ENCODE measurements around the gene IER5L. TPM values are rescaled to one million over a fixed set of nuclear protein-coding genes. Genes with fewer than 3 reads are reported as not detected.

The IER5L gene
- total RNA-seq, 1 experiment from 2014 or later = 4.6 TPM

DNA sequence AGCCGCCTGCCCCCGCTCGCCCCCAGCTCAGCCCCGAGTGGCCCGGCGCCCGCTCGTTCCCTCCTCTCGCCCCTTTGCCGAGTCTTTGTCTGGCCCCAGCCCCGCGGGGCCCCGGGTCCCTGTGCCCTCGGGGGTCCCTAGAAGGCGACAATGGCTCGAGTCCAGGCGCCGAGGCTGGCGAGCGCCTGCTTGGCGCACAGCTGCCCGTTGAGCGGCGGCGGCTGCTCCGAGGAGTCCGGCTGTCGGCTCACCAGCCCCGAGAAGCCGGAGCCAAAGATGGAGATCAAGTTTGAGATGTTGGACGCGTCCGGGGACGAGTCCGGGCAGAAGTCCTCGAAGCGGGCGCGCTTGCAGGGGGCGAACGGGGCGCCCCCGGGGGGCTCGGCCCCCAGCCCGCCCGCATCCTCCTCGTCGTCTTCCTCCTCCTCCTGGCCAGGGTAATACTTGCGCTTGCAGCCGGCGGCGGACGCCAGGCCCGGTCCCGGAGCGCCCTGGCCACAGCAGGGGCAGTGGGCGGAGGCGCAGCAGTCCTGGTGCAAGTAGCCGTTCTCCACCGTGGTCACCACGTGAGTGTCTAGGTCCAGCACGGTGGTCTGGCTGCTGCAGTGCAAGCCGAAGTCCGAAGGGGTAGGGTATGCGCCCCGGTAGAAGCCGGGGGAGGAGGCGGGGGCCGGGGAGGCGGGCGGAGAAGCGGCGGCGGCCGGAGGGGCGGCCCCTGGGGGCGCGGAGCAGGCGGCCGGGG, 1.2 kb downstream of the IER5L start:
- ChIA-PET CTCF (interaction anchor here (1.1 to 18.6 kb wide), 8 partner anchors 10 to 448 kb away, joined by 3 to 345 read pairs (median 25); partner anchors contain the start of gene NTMT1), POLR2A (interaction anchor here (0.9 to 3.4 kb wide), 8 partner anchors 10 to 420 kb away, joined by 5 to 19 read pairs (median 9); no protein-coding TSS in a partner anchor)
- Mint-ChIP-seq H3K4me1 (peaks cover 15% of the 10 kb centered on the region), H3K9me3 (no peaks in the 10 kb centered on the region), H3K4me3 (peak overlapping the region; percentile 83), H3K36me3 (no peaks in the 10 kb centered on the region), H3K27me3 (ENCODE audit: low read depth) (peaks cover 82% of the 10 kb centered on the region), H3K27ac (no peak overlapping the region)
- TF ChIP-seq ZNF416 (CRISPR knock-in tag; IDR thresholded peaks at IDR 0.05) = no peak
- TF ChIP-seq, protein P1, sequence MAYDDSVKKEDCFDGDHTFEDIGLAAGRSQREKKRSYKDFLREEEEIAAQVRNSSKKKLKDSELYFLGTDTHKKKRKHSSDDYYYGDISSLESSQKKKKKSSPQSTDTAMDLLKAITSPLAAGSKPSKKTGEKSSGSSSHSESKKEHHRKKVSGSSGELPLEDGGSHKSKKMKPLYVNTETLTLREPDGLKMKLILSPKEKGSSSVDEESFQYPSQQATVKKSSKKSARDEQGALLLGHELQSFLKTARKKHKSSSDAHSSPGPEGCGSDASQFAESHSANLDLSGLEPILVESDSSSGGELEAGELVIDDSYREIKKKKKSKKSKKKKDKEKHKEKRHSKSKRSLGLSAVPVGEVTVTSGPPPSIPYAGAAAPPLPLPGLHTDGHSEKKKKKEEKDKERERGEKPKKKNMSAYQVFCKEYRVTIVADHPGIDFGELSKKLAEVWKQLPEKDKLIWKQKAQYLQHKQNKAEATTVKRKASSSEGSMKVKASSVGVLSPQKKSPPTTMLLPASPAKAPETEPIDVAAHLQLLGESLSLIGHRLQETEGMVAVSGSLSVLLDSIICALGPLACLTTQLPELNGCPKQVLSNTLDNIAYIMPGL (CRISPR knock-in tag; IDR thresholded peaks at IDR 0.05) = peak; percentile 50; the same call in 1 of the 2 replicates
- TF ChIP-seq, protein P2, sequence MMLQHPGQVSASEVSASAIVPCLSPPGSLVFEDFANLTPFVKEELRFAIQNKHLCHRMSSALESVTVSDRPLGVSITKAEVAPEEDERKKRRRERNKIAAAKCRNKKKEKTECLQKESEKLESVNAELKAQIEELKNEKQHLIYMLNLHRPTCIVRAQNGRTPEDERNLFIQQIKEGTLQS (CRISPR knock-in tag; conservative IDR thresholded peaks at IDR 0.05) = no peak
- no peak for TF ChIP-seq GRHL2 (CRISPR knock-in tag; IDR thresholded peaks at IDR 0.05; ENCODE audit: insufficient replicate concordance, severe bottlenecking)
- TF ChIP-seq TEAD4 (CRISPR knock-in tag; IDR thresholded peaks at IDR 0.05) = no peak
- no peak for TF ChIP-seq RORB (CRISPR knock-in tag; IDR thresholded peaks at IDR 0.05)
- no peak for TF ChIP-seq SMAD4 (CRISPR knock-in tag; IDR thresholded peaks at IDR 0.05)
- 0 out of 2 replicates have a peak, but pooled peaks have one; percentile 15 for TF ChIP-seq TEAD1 (CRISPR knock-in tag; IDR thresholded peaks at IDR 0.05)
- ATAC-seq (no peak), DNase-seq (ENCODE audit: low spot score) (peak; percentile 41)

DNA sequence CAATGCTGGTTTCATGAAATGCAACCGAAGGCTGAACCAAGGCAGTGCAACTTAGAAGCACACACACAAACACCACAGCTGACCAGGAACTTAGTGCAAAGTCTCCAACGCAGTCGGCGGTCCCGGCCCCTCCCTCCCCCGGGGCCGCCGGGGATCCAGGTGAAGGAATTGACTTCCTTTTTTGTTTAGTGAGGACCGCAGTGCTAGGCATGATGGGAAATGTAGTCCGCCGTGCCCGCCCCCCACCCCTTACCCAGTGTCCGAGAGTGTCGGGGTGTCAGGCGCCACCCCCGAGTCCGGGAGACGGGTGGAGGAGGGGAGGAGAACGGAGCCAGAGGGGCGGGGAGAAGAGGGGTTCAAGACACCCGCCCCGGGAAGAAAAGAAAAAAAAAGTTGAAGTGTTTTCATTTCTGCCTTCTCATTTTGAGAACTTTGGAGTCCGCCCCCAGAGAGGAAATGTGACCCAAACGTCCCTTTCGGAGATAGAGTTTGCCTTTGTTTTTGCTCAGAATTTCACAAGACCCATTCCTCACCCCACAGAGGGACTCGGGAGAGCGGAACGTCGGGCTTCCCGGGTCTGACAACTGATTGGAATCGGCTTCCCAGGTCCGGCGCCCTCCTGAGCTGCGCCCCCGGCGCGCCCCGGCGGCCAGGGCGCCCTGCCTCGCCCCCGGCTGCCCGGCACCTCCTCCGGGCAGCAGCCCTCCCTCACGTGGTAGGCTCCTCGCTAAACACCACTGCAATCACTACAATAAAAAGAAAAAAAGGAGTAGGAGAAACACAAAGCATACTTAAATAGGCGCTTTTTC, 2.0 kb downstream of the IER5L start:
- Mint-ChIP-seq H3K9me3 (no peaks in the 10 kb centered on the region), H3K4me3 (peak overlapping the region; percentile 83), H3K36me3 (no peaks in the 10 kb centered on the region), H3K27me3 (ENCODE audit: low read depth) (peaks cover 82% of the 10 kb centered on the region), H3K4me1 (peaks cover 15% of the 10 kb centered on the region), H3K27ac (peak overlapping the region; percentile 45)
- DNase-seq (ENCODE audit: low spot score) (peak; percentile 86), ATAC-seq (peak; percentile 1)
- CTCF ChIA-PET = interaction anchor here (1.1 to 18.6 kb wide), 5 partner anchors 36 to 448 kb away, joined by 4 to 345 read pairs (median 20); no protein-coding TSS in a partner anchor
- POLR2A ChIA-PET = interaction anchor here (2.1 to 3.4 kb wide), 2 partner anchors 9 to 381 kb away, joined by 5 to 16 read pairs; no protein-coding TSS in a partner anchor
- 0 out of 2 replicates have a peak, but pooled peaks have one; percentile 42 for TF ChIP-seq FOXK1 (CRISPR knock-in tag; IDR thresholded peaks at IDR 0.05)
- TF ChIP-seq GABPB1 (CRISPR knock-in tag; IDR thresholded peaks at IDR 0.05) = peak; percentile 28; the same call in 1 of the 2 replicates
- no peak for TF ChIP-seq MXD4 (CRISPR knock-in tag; IDR thresholded peaks at IDR 0.05; ENCODE audit: borderline replicate concordance)

DNA sequence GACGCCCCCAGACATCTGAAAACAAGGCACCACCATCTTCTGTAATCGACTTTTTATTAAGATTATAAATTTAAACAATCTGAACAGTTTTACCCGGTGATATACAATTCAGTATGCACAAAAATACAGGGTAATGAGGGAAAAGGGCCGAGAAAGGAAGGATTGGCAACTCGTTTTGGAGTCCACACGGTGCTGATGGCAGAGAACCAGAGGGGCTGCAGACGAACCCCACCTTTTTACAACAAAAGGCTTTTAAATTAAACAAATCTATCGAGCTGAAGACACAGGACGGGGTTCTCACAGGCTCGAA, 2.6 kb downstream of the IER5L start:
- Mint-ChIP-seq H3K4me1 (peaks cover 15% of the 10 kb centered on the region), H3K27me3 (ENCODE audit: low read depth) (peaks cover 80% of the 10 kb centered on the region), H3K36me3 (no peaks in the 10 kb centered on the region), H3K27ac (peak overlapping the region; percentile 45), H3K4me3 (peak overlapping the region; percentile 83), H3K9me3 (no peaks in the 10 kb centered on the region)
- POLR2A ChIA-PET = interaction anchor here (0.8 to 3.4 kb wide), 4 partner anchors 8 to 320 kb away, joined by 3 to 16 read pairs (median 5); no protein-coding TSS in a partner anchor
- ATAC-seq (no peak), DNase-seq (ENCODE audit: low spot score) (no peak)
- CTCF ChIA-PET = interaction anchor here (0.8 to 18.6 kb wide), 23 partner anchors 9 to 449 kb away, joined by 3 to 345 read pairs (median 9); partner anchors contain the start of genes C9orf50, ENDOG and NTMT1
- TF ChIP-seq CREB1 (CRISPR knock-in tag; IDR thresholded peaks at IDR 0.05) (no peak), ZBTB21 (CRISPR knock-in tag; IDR thresholded peaks at IDR 0.05; ENCODE audit: borderline replicate concordance) (no peak), ELF4 (CRISPR knock-in tag; IDR thresholded peaks at IDR 0.05; ENCODE audit: low read depth) (no peak), NFYB (CRISPR knock-in tag; conservative IDR thresholded peaks at IDR 0.05; ENCODE audit: low read depth) (no peak)
- TF ChIP-seq, protein P3, sequence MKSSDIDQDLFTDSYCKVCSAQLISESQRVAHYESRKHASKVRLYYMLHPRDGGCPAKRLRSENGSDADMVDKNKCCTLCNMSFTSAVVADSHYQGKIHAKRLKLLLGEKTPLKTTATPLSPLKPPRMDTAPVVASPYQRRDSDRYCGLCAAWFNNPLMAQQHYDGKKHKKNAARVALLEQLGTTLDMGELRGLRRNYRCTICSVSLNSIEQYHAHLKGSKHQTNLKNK (CRISPR knock-in tag; IDR thresholded peaks at IDR 0.05) = no peak
- TF ChIP-seq, protein P4, sequence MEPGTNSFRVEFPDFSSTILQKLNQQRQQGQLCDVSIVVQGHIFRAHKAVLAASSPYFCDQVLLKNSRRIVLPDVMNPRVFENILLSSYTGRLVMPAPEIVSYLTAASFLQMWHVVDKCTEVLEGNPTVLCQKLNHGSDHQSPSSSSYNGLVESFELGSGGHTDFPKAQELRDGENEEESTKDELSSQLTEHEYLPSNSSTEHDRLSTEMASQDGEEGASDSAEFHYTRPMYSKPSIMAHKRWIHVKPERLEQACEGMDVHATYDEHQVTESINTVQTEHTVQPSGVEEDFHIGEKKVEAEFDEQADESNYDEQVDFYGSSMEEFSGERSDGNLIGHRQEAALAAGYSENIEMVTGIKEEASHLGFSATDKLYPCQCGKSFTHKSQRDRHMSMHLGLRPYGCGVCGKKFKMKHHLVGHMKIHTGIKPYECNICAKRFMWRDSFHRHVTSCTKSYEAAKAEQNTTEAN (CRISPR knock-in tag; IDR thresholded peaks at IDR 0.05) = no peak
- TF ChIP-seq, protein P5, sequence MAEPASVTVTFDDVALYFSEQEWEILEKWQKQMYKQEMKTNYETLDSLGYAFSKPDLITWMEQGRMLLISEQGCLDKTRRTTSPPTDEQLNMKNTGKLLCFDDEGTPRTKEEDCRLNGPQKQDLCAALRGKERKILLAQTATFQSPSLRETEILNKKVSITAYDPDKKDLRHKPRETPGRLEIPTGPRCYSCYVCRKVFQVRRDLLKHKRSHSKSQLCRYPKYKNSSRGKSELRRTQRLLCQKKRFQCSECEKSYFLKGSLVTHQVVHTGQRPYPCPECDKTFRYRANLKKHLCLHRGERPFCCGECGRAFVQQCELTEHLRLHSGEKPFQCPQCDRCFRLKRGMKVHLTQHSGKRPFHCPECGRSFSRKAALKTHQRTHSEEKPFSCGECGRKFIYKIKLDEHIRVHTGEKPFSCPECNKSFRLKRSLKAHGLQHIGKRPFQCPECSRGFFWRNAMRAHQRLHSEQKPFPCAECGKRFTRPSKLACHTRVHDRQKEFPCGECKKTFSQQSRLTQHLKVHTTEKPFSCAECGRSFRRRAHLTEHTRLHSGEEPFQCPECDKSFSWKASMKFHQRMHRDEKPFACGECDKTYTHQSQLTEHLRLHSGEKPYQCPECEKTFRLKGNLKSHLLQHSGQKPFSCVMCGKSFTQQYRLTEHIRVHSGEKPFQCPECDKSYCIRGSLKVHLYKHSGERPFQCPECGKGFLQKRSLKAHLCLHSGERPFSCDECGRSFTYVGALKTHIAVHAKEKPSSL (CRISPR knock-in tag; conservative IDR thresholded peaks at IDR 0.05) = no peak
